Fibroblast of skin of back (primary cell): Measurements from ENCODE around the gene LRP10.
A peak's percentile ranks its signal among the peaks of the same experiment; 100 is the strongest.

Experiments used
- DNase-seq: peaks from one replicate; pipeline ENCODE4 v3.0.0-alpha.2; 2013

LRP10 gene

DNA sequence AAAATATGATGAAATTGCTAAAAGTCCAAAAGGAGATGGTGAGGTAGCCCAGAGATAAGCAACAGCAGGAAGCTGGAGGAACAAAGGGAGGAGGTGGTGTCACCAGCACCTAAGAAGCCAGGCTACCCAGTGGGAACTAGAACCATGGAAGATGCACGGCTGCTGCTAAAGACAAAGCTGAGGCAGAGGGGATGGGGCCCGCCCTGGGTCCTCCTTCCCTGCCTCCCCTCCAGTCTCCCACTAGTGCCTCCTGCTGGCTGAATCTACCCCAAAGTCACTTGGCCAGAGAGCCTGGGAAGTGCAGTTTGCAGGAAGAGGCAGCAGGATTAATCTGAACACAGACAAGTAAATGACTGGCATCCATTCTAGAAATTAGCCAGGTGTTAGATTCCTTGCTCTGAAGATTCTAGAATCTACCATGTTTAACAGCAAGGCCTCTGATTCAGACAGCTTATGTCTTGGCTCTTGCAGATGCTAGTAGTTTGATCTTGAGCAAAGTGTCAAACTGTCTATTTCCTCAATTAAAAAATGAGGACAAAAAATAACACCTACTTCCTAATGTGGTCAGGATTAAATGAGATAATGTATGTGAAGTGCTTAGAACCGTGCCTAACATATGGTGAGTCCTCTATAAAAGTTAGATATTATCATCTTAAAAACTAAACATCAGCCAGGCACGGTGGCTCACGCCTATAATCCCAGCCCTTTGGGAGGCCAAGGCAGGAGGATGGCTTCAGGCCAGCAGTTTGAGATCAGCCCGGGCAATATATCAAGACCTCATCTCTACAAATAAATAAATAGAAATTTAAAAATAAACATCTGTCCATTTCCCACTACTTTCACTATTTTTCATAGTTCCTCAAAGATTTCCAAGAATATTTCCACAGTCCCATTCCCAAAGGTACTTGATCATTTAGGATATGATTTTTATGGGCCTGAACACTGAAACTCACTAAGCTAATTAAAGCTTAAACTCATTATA is 5.8 kb upstream of the LRP10 start:
- DNase-seq, result no peak

DNA sequence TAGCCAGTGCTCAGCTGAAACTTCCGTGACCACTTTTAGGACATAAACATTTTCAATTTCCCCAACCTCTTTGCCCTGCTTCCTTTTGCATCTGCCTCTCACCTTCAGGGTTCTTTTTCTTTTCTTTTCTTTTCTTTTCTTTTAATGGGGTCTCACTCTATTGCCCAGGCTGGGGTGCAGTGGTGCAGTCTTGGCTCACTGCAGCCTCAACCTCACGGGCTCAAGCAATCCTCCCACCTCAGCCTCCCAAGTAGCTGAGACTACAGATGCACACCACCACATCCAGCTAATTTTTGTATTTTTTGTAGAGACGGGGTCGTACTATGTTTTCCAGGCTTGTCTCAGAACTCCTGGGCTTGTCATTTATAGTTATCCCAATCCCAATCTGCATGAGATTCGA is 4.7 kb upstream of the LRP10 start:
- DNase-seq, result no peak

DNA sequence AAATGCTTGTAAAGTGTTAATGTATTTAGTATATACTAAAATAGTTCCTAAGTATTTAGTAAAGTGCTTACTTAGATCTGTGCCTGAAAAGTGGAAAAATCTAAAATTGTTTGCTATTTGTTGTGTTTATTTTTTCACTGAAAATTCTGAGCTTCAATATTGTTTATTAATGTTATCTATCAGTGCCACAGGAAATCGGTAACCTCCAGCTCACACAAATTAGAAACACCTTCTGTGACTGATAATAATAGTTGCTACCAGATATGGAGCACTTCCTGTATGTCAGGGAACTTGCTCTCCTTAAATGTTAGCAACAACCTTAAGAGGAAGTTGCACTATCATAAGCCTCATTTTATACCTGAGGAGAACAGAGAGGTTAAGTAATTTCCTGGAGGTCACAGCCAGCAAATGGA is 723 bp upstream of the LRP10 start:
- no peak for DNase-seq

DNA sequence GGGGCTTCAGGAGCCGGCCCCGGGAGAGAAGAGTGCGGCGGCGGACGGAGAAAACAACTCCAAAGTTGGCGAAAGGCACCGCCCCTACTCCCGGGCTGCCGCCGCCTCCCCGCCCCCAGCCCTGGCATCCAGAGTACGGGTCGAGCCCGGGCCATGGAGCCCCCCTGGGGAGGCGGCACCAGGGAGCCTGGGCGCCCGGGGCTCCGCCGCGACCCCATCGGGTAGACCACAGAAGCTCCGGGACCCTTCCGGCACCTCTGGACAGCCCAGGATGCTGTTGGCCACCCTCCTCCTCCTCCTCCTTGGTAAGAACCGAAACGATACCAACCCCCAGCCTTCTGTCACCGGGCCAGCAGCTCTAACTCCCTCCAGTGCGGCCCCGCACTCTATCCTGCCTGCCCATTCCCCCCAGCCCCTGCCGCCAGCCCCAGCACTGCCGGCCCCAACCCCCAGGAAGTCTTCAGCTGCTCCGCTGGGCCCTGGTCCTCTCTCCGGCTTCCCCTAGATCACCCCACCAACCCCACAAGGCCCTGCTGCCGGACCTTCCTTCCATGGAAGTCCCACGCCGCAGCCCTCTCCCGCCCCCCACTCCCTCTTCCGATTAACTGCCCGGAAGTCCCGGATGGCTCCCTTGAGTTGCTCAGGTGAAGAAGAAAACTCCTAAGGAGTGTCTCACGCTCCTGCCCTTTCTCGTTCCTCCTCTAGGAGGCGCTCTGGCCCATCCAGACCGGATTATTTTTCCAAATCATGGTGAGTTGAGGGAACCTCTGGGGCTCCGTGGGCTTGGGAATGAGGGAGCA is 693 bp downstream of the LRP10 start:
- DNase-seq, result peak; percentile 78

DNA sequence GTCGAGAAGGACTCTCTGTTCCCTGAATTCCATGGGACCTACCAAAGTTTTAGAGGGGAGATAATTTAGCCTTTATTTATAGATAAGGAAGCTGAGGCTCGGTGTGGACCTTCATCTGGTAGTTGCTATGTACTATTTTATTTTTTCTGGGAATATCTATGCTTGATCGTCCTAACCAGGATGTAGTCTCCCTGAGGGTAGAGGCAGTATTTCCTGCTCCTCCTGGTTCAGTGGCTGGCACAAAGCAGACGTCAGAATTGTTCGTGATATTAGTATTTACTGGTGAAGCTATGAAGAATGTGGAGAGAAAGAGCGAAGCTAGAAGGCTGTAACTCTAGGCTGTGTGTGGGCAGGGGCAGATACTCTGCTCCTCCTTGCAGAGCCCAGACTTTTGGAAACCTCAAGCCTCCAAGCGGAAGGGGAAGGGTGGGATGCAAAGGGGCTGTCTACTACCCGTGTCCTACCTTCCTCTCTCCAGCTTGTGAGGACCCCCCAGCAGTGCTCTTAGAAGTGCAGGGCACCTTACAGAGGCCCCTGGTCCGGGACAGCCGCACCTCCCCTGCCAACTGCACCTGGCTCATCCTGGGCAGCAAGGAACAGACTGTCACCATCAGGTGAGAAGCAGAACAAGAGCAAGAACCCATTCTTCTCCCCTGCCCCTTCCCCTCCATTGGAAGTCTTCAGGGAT is 1.4 kb downstream of the LRP10 start:
- DNase-seq, result no peak

DNA sequence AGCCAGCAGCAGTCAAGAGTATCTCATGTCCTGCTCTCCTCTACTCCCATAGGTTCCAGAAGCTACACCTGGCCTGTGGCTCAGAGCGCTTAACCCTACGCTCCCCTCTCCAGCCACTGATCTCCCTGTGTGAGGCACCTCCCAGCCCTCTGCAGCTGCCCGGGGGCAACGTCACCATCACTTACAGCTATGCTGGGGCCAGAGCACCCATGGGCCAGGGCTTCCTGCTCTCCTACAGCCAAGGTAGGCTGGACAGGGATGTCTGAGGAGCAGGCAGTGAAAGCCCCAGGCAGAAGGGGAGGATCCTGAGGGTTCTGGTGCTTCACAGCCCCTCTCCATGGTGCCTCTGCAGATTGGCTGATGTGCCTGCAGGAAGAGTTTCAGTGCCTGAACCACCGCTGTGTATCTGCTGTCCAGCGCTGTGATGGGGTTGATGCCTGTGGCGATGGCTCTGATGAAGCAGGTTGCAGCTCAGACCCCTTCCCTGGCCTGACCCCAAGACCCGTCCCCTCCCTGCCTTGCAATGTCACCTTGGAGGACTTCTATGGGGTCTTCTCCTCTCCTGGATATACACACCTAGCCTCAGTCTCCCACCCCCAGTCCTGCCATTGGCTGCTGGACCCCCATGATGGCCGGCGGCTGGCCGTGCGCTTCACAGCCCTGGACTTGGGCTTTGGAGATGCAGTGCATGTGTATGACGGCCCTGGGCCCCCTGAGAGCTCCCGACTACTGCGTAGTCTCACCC is 3.6 kb downstream of the LRP10 start:
- no peak for DNase-seq

DNA sequence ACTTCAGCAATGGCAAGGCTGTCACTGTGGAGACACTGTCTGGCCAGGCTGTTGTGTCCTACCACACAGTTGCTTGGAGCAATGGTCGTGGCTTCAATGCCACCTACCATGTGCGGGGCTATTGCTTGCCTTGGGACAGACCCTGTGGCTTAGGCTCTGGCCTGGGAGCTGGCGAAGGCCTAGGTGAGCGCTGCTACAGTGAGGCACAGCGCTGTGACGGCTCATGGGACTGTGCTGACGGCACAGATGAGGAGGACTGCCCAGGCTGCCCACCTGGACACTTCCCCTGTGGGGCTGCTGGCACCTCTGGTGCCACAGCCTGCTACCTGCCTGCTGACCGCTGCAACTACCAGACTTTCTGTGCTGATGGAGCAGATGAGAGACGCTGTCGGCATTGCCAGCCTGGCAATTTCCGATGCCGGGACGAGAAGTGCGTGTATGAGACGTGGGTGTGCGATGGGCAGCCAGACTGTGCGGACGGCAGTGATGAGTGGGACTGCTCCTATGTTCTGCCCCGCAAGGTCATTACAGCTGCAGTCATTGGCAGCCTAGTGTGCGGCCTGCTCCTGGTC is 4.3 kb downstream of the LRP10 start:
- no peak for DNase-seq

DNA sequence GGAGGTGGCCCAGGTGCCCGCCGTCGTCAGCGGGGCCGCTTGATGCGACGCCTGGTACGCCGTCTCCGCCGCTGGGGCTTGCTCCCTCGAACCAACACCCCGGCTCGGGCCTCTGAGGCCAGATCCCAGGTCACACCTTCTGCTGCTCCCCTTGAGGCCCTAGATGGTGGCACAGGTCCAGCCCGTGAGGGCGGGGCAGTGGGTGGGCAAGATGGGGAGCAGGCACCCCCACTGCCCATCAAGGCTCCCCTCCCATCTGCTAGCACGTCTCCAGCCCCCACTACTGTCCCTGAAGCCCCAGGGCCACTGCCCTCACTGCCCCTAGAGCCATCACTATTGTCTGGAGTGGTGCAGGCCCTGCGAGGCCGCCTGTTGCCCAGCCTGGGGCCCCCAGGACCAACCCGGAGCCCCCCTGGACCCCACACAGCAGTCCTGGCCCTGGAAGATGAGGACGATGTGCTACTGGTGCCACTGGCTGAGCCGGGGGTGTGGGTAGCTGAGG is 5.5 kb downstream of the LRP10 start:
- DNase-seq, result no peak

DNA sequence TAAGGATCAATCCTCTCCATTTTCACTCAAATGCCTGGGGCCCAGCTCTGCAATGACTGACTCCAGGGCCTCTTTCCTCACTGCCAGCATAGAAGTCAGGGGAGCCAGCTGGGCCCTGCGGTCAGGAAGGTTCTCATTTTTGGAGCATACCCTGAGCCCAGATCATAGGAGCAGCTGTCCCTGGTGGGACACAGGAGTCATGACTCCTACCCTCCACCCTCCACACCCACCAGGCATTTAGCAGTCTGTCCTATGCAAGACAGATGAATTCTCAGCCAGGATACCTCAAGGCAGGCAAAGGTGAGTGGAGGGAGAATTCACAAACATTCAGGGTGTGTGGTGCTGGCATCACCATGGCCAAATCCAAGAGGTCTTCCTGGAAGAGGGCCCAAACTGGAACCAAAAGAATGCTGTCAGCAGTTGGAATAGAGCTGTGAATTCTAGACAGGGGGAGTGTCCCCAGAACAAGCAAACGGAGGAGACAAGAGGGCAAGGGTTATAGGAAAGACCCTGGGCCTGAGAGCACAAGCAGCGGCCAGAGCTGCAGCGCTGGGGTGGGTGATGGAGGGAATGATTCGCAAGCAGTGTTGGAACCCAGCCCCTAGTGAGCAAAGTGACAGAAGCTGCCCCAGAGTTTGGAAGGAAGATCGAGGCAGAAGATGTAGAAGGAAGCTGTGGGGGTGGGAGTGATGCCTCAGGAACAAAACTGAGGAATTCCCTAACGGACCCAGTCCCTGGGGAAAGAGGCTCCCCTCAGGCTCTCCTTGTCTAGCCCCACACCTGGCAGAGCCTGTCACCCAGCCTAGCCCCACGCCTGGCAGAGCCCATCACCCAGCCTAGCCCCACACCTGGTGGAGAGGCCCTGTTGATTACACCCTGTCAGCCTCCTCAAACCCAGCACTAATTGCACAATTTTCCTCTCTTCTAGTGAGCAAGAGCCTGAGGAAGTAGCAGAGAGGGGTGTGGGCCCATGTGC is 7.0 kb downstream of the LRP10 start:
- DNase-seq, result no peak

DNA sequence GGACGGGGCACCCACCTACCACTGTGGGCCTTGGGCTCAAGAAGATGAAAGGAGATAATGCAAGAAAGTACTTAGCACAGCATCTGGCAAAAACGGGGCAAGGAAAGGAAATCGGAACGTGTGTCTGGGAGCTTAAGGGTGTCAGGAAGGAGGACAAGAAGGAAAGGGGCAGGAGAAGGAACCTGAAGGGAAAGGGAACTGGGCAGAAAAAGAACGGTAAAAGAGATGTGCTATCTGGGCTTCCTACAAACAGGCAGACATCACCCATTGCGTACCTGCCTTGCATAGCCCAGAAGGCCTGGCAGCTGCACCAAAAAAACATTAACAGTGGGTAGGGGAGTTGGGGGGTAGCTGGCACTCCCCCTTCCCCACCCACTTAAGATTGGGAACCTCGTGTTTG is 10.5 kb downstream of the LRP10 start:
- DNase-seq, result no peak

DNA sequence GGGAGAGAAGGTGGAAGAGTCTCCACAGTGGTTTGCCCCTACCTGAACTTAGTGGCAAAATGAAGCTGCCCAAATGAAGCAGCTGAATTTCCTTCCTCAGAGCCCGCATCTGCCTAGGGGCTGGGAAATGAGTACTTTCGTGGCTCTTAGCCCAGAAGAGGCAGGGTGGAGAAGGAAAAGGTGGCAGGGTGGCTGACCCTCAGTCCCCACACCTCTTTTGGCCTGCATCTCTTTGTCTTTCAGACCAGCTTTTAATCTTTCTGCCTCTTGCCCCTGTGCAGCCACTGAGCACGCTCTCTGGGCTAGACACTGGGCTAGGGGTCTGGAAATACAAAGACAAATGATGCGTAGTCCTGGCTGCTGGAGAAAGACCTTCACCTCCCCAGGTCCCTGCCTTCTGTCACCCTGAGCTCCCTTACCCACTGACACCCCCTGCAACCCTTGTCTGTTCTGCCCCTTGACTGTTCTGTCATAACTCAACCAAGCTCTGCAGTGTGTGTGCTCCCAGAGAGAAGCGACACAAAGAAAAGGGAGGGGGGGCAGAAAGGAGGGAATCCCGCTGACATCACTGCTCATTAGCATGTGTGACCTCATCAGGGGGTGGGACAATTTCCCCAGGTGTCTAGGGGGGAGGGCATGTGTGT is 11.1 kb downstream of the LRP10 start:
- DNase-seq, result peak; percentile 38

DNA sequence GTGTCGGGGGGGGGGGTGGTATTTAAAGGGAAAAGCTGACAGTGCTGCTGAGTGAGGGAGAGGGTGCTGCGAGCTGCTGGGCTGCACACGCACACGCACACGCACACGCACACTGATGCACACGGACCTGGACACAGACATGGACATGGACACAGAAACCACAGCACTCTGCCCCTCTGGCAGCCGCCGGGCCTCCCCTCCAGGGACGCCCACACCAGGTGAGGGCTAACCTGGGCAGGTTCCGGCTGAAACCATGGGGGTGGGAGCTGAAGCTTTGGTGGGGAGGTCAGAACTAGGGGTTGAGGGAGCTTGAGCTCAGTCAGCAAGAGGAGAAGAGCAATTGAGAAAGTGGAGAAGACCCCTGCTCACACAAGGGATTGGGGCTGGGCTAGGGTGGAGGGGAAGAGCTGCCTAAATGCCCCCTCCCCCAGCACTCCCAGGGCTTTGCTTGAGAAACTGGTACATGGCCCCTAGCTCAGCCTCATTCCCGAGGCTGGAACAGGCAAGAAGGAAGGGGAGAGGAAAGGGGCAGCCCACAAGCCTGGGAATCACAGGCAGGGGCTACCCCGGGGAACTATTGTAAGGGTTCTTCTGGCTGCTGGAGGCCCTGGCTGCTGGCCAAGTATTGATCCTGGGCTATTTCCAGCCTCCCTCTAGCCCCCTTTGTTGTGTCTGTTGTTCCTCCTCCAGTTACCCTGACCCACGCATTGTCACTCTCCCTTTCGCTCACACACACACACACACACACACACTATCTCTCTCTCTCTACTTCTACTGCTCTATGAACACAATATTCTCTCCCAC is 11.8 kb downstream of the LRP10 start, which contains the start of gene REM2:
Gene REM2, plus strand, starts transcription at position 50 of the 804 bp plus-strand sequence. Its CDS starts 66 bp downstream, at position 116.
- no peak for DNase-seq

DNA sequence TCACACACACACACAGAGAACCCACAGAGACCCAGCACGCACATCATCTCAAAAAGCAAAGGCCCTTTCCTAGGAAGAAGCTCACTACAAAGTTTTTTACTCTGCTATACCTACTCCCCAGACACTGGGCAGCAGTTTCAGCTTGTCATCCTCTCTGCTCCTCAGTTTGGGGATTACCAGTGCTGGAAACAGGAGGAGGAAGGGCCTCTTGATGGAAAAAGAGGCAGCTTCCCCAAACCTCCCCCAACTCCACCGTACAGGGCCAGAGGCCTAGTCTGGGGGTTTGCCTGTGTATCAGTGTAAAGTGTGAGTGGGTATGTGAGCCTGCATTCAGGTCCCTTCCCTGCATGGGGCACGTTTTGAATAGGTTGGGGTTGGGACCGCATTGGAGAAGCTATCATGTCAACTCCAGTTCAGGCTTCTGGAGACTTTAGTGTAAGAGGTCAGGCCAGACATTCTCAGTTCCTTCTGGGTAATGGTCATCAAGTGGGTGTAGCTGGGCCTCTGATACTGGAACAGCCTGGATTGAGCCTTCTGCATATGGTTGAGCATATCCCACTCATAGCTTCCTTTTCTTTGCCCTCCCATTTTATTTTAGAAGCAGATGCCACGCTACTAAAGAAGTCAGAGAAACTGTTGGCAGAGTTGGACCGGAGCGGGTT is 12.7 kb downstream of the LRP10 start:
- DNase-seq, result no peak

DNA sequence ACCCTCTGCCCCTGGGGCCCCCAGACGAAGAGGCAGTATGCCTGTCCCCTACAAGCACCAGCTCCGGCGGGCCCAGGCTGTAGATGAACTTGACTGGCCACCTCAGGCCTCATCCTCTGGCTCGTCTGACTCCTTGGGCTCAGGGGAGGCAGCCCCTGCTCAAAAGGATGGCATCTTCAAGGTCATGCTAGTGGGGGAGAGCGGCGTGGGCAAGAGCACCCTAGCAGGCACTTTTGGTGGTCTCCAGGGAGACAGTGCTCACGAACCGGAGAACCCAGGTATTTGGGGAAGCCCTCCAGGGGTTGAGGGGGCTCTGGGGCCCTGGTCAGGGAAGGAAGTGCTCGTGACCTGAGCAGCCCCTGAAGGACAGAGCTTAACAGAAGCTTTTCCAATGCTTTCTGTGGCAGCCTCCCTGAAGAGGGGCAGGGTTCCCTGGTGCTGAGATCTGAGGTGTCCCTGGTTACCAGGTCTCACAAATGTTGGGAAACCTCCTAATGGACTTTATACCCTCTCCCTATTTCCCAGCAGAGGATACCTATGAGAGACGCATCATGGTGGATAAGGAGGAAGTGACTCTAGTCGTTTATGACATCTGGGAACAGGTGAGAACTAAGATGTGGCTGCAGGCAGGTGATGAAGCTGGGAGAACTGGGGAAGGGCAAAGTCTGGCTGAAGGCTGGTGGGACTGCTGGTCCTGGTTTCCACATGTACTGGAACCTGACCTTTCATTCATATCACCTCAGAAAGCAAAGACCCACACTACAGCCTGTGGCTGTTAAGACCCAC is 13.4 kb downstream of the LRP10 start:
- no peak for DNase-seq

DNA sequence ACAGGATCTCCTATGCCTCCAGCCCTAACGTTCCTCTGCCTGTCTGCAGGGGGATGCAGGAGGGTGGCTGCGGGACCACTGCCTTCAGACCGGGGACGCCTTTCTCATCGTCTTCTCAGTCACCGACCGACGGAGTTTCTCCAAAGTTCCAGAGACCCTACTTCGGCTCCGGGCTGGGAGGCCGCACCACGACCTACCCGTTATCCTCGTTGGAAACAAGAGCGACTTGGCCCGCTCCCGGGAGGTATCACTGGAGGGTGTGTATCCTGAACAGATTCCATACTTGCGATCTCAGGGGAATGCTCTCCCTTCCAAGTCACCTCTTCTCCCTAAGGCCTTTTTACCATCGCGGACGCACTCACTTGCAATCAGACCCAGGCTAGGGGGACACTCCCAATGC is 14.4 kb downstream of the LRP10 start:
- DNase-seq, result no peak

DNA sequence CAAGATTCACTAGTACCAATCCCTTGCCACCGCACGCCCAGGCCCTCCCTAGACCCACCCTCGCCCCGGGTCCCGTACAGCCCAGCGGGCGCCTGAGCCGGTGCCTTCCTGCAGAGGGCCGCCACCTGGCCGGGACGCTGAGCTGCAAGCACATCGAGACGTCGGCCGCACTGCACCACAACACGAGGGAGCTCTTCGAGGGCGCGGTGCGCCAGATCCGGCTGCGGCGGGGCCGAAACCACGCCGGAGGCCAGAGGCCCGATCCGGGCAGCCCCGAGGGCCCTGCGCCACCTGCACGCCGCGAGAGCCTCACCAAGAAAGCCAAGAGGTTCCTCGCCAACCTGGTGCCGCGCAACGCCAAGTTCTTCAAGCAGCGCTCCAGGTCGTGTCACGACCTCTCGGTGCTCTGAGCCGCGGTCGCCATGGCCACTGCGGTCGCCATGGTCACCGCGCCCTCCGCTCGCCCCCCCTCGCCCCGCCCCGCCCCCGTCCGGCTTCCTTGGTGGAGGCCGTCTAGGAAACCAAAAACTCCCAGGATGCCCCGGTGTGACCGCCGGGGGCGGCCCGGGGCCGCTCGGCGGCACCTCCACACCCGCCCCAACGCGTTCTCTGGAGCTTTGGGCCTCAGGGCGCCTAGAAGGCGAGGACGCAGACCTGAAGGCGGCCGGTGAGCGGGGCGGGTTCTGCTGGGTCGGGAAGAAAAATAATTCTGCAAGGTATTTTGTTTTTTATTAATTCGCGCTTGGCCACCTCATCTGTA is 15.1 kb downstream of the LRP10 start:
- DNase-seq, result peak; percentile 66
